ENCODE measurements around the gene APBA3.
A peak's percentile ranks its signal among the peaks of the same experiment; 100 is the strongest.

The APBA3 gene

DNA sequence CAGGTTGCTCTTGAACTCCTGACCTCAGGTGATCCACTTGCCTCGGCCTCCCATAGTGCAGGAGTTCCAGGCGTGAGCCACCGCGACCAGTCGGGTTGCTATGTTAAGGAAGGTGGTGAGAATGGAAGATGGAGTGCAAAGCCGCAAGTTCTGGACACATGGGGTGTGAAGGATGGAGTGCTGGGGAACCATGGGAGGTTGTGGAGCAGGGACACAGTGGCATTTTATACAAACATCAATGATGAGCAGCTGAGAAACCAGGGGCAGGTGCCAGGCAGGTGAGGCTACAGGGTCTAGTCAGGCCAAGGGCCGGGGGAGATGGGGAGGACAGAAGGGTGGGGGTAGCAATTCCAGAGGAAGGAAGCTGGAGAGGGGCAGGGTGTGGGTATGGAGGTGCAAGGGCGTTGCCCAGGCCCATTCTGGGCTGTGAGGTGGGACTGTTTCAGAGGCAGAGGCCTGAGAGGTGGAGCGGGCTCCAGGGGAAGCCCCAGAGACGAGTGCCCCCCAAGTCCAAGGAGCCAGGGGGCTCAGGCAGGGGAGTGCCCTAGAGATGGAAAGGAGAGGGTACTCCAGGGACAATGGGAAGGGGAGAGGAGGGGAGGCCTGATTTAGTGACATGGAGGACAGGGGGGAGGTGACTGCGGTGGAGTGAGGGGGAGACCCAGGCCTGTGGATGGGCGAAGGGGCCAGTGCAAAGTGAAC, 12.5 kb upstream of the APBA3 start:
- ATAC-seq = no peak
- TF ChIP-seq, protein P1, sequence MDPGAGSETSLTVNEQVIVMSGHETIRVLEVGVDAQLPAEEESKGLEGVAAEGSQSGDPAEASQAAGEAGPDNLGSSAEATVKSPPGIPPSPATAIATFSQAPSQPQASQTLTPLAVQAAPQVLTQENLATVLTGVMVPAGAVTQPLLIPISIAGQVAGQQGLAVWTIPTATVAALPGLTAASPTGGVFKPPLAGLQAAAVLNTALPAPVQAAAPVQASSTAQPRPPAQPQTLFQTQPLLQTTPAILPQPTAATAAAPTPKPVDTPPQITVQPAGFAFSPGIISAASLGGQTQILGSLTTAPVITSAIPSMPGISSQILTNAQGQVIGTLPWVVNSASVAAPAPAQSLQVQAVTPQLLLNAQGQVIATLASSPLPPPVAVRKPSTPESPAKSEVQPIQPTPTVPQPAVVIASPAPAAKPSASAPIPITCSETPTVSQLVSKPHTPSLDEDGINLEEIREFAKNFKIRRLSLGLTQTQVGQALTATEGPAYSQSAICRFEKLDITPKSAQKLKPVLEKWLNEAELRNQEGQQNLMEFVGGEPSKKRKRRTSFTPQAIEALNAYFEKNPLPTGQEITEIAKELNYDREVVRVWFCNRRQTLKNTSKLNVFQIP (CRISPR knock-in tag; IDR thresholded peaks at IDR 0.05; ENCODE audit: borderline replicate concordance, low read depth) = no peak
- no peak for TF ChIP-seq TOX (CRISPR knock-in tag; IDR thresholded peaks at IDR 0.05; ENCODE audit: borderline replicate concordance)
- TF ChIP-seq ZNF8 (CRISPR knock-in tag; IDR thresholded peaks at IDR 0.05) = no peak
- no peak for TF ChIP-seq TCF4 (CRISPR knock-in tag; IDR thresholded peaks at IDR 0.05; ENCODE audit: borderline replicate concordance)
- TF ChIP-seq CSDC2 (CRISPR knock-in tag; IDR thresholded peaks at IDR 0.05) = no peak
- TF ChIP-seq BACH2 (CRISPR knock-in tag; IDR thresholded peaks at IDR 0.05; ENCODE audit: borderline replicate concordance) = no peak
- TF ChIP-seq, protein P2, sequence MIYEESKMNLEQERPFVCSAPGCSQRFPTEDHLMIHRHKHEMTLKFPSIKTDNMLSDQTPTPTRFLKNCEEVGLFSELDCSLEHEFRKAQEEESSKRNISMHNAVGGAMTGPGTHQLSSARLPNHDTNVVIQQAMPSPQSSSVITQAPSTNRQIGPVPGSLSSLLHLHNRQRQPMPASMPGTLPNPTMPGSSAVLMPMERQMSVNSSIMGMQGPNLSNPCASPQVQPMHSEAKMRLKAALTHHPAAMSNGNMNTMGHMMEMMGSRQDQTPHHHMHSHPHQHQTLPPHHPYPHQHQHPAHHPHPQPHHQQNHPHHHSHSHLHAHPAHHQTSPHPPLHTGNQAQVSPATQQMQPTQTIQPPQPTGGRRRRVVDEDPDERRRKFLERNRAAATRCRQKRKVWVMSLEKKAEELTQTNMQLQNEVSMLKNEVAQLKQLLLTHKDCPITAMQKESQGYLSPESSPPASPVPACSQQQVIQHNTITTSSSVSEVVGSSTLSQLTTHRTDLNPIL (CRISPR knock-in tag; IDR thresholded peaks at IDR 0.05; ENCODE audit: low read depth) = no peak
- TF ChIP-seq PPARA (CRISPR knock-in tag; IDR thresholded peaks at IDR 0.05; ENCODE audit: borderline replicate concordance) = no peak
- TF ChIP-seq GLIS3 (CRISPR knock-in tag; IDR thresholded peaks at IDR 0.05) = no peak
- no peak for TF ChIP-seq RARB (CRISPR knock-in tag; IDR thresholded peaks at IDR 0.05)

DNA sequence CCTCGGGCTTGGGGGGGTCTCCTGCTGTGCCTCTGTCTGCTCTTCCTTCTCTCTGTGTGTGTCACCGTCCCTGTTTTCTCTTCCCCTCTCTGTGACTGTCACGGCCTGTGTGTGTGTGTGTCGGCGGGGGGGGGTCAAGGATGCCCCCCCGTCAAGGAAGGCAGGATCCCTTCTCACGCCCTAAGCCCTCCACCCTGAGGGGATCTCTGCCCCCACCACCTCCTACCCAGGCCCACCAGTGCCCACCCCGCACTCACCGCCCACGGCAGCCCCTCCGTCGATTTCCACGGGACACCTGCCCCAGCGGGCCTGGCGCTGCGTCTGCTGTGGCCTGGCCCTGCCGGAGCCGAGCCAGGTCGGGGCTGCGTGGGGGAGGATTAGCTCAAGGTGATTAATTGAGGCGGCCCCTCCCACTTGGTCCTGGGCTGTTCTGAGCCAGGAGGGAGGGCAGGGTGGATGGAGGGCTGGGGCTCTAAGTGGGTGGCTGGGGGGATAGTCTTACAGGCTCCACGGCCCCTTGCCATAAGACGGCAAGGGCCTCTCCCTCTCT, 10.5 kb upstream of the APBA3 start, which contains the start of gene RAX2:
TSS of gene RAX2 (minus strand) at position 323 of the 550 bp plus-strand sequence. CDS start 486 bp downstream, outside the sequence.
- ATAC-seq = no peak
- TF ChIP-seq GLIS3 (CRISPR knock-in tag; IDR thresholded peaks at IDR 0.05) (no peak), ESRRG (CRISPR knock-in tag; IDR thresholded peaks at IDR 0.05) (no peak), ZNF565 (CRISPR knock-in tag; conservative IDR thresholded peaks at IDR 0.05; ENCODE audit: low read depth) (no peak), OSR1 (CRISPR knock-in tag; IDR thresholded peaks at IDR 0.05) (no peak), TCF4 (CRISPR knock-in tag; IDR thresholded peaks at IDR 0.05; ENCODE audit: borderline replicate concordance) (no peak), ZFP3 (CRISPR knock-in tag; IDR thresholded peaks at IDR 0.05) (no peak), BACH2 (CRISPR knock-in tag; IDR thresholded peaks at IDR 0.05; ENCODE audit: borderline replicate concordance) (no peak), ZC3H10 (CRISPR knock-in tag; IDR thresholded peaks at IDR 0.05) (no peak)
- TF ChIP-seq, protein P2 (CRISPR knock-in tag; IDR thresholded peaks at IDR 0.05; ENCODE audit: low read depth) = no peak

DNA sequence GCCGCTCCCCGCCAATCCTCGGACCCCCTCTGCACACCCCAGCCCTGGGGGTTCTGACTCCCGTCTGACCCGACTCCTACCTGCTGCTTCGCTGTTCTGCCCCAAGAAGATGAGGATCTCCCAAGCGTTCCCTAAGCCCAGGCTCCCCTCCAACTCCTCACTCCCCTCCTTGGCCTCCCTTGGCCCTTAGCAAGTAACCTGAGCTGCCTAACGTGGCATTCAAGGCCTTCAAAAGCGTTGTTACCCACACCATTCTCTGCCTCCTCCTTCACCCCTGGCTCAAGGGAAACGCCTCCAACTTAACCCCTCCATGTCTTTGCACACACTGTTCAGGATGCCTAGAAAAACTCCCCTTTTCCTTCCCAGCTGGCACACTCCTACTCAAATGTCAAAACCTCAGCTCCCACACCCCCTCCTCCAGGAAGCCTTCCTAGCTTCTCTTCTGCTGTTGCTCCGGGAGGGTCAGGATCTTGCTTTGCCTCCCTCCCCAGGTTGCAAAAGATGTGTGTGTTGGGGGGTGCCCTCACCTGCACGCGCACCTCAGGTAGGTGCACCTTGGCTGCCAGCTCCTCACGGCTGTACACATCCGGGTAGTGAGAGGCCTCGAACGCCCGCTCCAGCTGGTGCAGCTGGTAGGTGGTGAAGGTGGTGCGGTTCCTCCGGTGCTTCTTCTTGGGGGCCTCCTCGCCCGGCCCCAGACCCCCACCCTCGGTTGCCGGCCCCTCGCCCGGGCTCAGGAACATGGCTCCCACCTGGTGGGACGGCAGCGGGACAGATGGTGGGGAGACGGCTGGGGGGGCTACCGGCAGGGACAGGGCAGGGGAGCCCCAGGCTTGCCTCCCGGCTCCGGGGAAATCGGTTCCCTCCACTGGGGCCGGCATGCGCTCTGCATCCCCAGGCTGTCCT, 9.8 kb upstream of the APBA3 start:
- no peak for ATAC-seq
- TF ChIP-seq ZNF70 (CRISPR knock-in tag; IDR thresholded peaks at IDR 0.05) (no peak), ZFP3 (CRISPR knock-in tag; IDR thresholded peaks at IDR 0.05) (peak; percentile 98)

DNA sequence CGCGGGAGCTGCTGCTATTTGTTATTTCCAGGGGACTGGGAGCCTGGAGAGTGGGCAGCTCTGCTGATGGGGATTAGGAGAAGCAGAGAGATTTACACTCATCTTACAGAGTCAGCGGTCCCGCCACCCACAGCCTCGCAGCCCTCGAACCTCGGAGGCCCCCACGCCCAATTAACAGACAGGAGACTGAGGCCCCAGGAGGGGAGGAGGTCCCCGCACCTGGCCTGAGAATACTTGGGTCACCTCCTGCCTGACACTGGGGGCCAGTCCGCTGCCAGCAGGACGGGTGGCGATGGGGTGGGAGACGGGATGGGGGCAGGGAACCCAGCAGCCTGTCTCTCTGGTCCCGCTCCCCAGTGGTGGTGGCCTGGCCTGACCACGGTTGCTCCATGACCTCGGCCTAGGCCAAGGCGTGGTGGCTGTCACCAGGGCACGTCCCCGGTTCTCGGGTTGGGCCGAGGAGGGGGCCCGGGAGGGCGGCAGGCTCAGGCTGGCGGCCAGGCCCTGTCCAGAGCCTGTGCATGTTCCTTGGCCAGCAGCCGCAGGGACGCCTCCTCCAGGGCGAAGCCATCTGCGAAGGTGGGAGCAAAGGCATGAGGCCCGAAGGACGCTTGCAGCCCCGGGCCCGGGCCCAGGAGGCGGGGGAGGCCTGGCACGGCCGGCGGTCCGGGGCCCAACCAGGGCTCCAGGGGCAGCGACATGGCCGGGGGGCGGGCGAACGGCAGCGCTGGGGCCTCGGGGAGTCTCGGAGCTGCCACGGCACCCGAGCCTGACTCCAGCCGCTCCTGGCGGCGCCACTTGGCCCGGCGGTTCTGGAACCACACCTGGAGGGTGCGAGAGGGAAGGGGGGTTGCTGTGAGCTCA, 8.9 kb upstream of the APBA3 start:
- no peak; the same call in 2 of the 3 replicates for ATAC-seq
- TF ChIP-seq, protein P3, sequence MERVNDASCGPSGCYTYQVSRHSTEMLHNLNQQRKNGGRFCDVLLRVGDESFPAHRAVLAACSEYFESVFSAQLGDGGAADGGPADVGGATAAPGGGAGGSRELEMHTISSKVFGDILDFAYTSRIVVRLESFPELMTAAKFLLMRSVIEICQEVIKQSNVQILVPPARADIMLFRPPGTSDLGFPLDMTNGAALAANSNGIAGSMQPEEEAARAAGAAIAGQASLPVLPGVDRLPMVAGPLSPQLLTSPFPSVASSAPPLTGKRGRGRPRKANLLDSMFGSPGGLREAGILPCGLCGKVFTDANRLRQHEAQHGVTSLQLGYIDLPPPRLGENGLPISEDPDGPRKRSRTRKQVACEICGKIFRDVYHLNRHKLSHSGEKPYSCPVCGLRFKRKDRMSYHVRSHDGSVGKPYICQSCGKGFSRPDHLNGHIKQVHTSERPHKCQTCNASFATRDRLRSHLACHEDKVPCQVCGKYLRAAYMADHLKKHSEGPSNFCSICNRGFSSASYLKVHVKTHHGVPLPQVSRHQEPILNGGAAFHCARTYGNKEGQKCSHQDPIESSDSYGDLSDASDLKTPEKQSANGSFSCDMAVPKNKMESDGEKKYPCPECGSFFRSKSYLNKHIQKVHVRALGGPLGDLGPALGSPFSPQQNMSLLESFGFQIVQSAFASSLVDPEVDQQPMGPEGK (CRISPR knock-in tag; IDR thresholded peaks at IDR 0.05; ENCODE audit: borderline replicate concordance) = no peak
- TF ChIP-seq ZNF565 (CRISPR knock-in tag; conservative IDR thresholded peaks at IDR 0.05; ENCODE audit: low read depth) (no peak), TOX (CRISPR knock-in tag; IDR thresholded peaks at IDR 0.05; ENCODE audit: borderline replicate concordance) (no peak), PPARA (CRISPR knock-in tag; IDR thresholded peaks at IDR 0.05; ENCODE audit: borderline replicate concordance) (no peak)
- TF ChIP-seq, protein P4, sequence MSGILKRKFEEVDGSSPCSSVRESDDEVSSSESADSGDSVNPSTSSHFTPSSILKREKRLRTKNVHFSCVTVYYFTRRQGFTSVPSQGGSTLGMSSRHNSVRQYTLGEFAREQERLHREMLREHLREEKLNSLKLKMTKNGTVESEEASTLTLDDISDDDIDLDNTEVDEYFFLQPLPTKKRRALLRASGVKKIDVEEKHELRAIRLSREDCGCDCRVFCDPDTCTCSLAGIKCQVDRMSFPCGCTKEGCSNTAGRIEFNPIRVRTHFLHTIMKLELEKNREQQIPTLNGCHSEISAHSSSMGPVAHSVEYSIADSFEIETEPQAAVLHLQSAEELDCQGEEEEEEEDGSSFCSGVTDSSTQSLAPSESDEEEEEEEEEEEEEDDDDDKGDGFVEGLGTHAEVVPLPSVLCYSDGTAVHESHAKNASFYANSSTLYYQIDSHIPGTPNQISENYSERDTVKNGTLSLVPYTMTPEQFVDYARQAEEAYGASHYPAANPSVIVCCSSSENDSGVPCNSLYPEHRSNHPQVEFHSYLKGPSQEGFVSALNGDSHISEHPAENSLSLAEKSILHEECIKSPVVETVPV (CRISPR knock-in tag; IDR thresholded peaks at IDR 0.05) = no peak
- TF ChIP-seq, protein P5, sequence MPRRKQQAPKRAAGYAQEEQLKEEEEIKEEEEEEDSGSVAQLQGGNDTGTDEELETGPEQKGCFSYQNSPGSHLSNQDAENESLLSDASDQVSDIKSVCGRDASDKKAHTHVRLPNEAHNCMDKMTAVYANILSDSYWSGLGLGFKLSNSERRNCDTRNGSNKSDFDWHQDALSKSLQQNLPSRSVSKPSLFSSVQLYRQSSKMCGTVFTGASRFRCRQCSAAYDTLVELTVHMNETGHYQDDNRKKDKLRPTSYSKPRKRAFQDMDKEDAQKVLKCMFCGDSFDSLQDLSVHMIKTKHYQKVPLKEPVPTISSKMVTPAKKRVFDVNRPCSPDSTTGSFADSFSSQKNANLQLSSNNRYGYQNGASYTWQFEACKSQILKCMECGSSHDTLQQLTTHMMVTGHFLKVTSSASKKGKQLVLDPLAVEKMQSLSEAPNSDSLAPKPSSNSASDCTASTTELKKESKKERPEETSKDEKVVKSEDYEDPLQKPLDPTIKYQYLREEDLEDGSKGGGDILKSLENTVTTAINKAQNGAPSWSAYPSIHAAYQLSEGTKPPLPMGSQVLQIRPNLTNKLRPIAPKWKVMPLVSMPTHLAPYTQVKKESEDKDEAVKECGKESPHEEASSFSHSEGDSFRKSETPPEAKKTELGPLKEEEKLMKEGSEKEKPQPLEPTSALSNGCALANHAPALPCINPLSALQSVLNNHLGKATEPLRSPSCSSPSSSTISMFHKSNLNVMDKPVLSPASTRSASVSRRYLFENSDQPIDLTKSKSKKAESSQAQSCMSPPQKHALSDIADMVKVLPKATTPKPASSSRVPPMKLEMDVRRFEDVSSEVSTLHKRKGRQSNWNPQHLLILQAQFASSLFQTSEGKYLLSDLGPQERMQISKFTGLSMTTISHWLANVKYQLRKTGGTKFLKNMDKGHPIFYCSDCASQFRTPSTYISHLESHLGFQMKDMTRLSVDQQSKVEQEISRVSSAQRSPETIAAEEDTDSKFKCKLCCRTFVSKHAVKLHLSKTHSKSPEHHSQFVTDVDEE (CRISPR knock-in tag; IDR thresholded peaks at IDR 0.05) = no peak

Data from SK-N-SH treated with all-trans-retinoic acid at 6 μM for 48 hours (cell line).